Measurements from ENCODE around the gene GRIN3B.

GRIN3B gene

GRCh38 chr19:1014161-1015060 lies 14.2 kb downstream of the GRIN3B start:
- H3K27ac ChIP-seq (ENCODE audit: extremely low read depth, low read depth, low read length) = no peak overlapping the region
- CTCF ChIA-PET = interaction anchor here (0.7 to 1.5 kb wide), 5 partner anchors 14 to 230 kb away, joined by 3 to 8 read pairs (median 3); partner anchors contain the start of gene GRIN3B
- H3K4me3 ChIP-seq (ENCODE audit: low read depth, low read length) = no peak overlapping the region
- H3K36me3 ChIP-seq (ENCODE audit: control insufficient read depth in 2 of 2, insufficient read depth in 1 of 2, low read length in 2 of 2) = peaks cover 0 to 78% of the 10 kb centered on the region in 2 experiments; a peak in 1 of 3 replicates
- TF ChIP-seq ZNF785 (tag by site-specific recombination; IDR thresholded peaks at IDR 0.05) = no peak
- 0 out of 2 replicates have a peak, but pooled peaks have one; percentile 5 for TF ChIP-seq SP2 (tag by site-specific recombination; IDR thresholded peaks at IDR 0.05)
- POLR2A ChIA-PET = interaction anchor here (1.1 to 1.3 kb wide), 2 partner anchors 10 to 14 kb away, joined by 3 to 4 read pairs; no protein-coding TSS in a partner anchor
- peaks cover 7% of the 10 kb centered on the region for H3K4me1 ChIP-seq (ENCODE audit: control insufficient read depth, insufficient read depth, low read length)
- H3K9me3 ChIP-seq (ENCODE audit: control insufficient read depth, insufficient read depth, low read depth, low read length) = no peaks in the 10 kb centered on the region

- H3K4me3 ChIP-seq (ENCODE audit: low read depth, low read length) = no peak overlapping the region
- CTCF ChIA-PET = interaction anchor here (1.5 kb wide), 1 partner anchor 15 kb away, joined by 3 read pairs; the partner anchor contains the start of gene GRIN3B
Observed at GRCh38 chr19:1015061-1015781, 15.0 kb downstream of the GRIN3B start.

DNA sequence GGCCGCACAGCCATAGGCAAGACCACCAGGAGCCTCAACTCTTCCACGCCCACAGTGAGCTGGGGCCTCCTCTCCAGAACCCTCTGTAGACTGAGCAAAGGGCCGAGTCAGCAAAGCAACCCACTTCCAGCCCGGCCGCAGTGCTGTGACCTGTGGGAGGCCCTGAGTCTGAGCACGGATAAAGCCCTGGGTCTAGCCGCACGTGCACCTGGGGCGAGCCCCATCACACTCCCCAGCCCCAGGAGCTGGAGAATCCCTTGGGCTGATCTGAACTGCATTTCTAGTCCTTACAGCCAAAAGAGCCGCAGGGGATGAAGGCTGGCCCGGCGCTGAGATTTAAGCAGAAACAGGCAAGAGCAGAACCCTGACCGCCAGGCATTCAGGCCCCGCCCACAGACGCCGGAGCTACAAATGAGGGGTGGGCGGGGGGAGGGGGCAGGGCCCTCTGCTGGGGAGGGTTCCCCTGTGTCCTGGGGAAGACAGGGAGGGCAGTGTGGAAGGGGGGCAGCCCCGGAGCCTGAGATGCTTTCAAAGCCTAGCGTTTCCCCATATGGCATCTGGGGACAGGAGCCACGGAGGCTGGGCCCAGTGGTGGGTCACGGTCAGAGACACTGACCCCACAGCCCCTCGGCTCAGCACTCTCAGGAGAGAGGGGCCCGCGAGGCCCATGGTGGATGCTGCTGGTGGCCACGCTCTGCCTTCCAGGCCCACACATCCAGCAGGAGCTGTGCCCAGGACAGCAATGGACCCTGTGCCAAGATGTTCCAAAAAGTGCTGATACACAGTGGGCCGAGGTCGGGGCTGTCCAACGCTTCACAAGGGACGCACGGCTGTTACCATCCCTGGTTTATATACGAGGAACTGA lies 15.8 kb downstream of the GRIN3B start:
- 0 out of 2 replicates have a peak, but pooled peaks have one; percentile 29 for TF ChIP-seq BCL11B (tag by site-specific recombination; IDR thresholded peaks at IDR 0.05; ENCODE audit: low read depth)
- no peak for TF ChIP-seq ZNF670 (tag by site-specific recombination; IDR thresholded peaks at IDR 0.05; ENCODE audit: low read depth)
- TF ChIP-seq ZFHX2 (tag by site-specific recombination; conservative IDR thresholded peaks at IDR 0.05) = peak; percentile 29
- TF ChIP-seq EGR2 (tag by site-specific recombination; IDR thresholded peaks at IDR 0.05; ENCODE audit: low read depth) = peak; percentile 53
- TF ChIP-seq AEBP2 (tag by site-specific recombination; IDR thresholded peaks at IDR 0.05; ENCODE audit: borderline replicate concordance) = no peak
- H3K4me1 ChIP-seq (ENCODE audit: control insufficient read depth, insufficient read depth, low read length) = peaks cover 7% of the 10 kb centered on the region
- ChIA-PET POLR2A (interaction anchor here (0.6 to 1.2 kb wide), 3 partner anchors 9 to 240 kb away, joined by 3 to 4 read pairs (median 3); no protein-coding TSS in a partner anchor), CTCF (no interaction called here)
- peaks cover 0 to 63% of the 10 kb centered on the region in 2 experiments; a peak in 1 of 3 replicates for H3K36me3 ChIP-seq (ENCODE audit: control insufficient read depth in 2 of 2, insufficient read depth in 1 of 2, low read length in 2 of 2)
- H3K27ac ChIP-seq (ENCODE audit: extremely low read depth, low read depth, low read length) = 0 out of 2 replicates have a peak overlapping the region, but pooled peaks have one; percentile 54
- no peak overlapping the region for H3K4me3 ChIP-seq (ENCODE audit: low read depth, low read length)
- H3K9me3 ChIP-seq (ENCODE audit: control insufficient read depth, insufficient read depth, low read depth, low read length) = no peaks in the 10 kb centered on the region

More at GRCh38 chr19:1015061-1015781, 15.0 kb downstream of the GRIN3B start:
- POLR2A ChIA-PET = interaction anchor here (0.6 to 1.2 kb wide), 2 partner anchors 8 to 241 kb away, joined by 3 to 4 read pairs; no protein-coding TSS in a partner anchor
- Histone ChIP-seq H3K9me3 (ENCODE audit: control insufficient read depth, insufficient read depth, low read depth, low read length) (no peaks in the 10 kb centered on the region), H3K36me3 (ENCODE audit: control insufficient read depth in 2 of 2, insufficient read depth in 1 of 2, low read length in 2 of 2) (peaks cover 0 to 71% of the 10 kb centered on the region in 2 experiments; a peak in 1 of 3 replicates), H3K27ac (ENCODE audit: extremely low read depth, low read depth, low read length) (no peak overlapping the region), H3K4me1 (ENCODE audit: control insufficient read depth, insufficient read depth, low read length) (peaks cover 7% of the 10 kb centered on the region)
- TF ChIP-seq OSR2 (tag by site-specific recombination; IDR thresholded peaks at IDR 0.05) (no peak), SCRT2 (tag by site-specific recombination; IDR thresholded peaks at IDR 0.05) (peak; percentile 34; the same call in 1 of the 2 replicates)

- Histone ChIP-seq H3K36me3 (ENCODE audit: control insufficient read depth in 2 of 2, insufficient read depth in 1 of 2, low read length in 2 of 2) (peaks cover 0 to 60% of the 10 kb centered on the region in 2 experiments; a peak in 1 of 3 replicates), H3K9me3 (ENCODE audit: control insufficient read depth, insufficient read depth, low read depth, low read length) (no peaks in the 10 kb centered on the region), H3K4me1 (ENCODE audit: control insufficient read depth, insufficient read depth, low read length) (peaks cover 7% of the 10 kb centered on the region), H3K4me3 (ENCODE audit: low read depth, low read length) (no peak overlapping the region), H3K27ac (ENCODE audit: extremely low read depth, low read depth, low read length) (peak overlapping the region; percentile 54; the same call in 1 of the 2 replicates)
- CTCF ChIA-PET = no interaction called here
- POLR2A ChIA-PET = interaction anchor here (0.8 kb wide), 1 partner anchor 10 kb away, joined by 3 read pairs; no protein-coding TSS in a partner anchor
- TF ChIP-seq ZNF600 (tag by site-specific recombination; IDR thresholded peaks at IDR 0.05) = peak; percentile 81
- peak; percentile 15; the same call in 1 of the 2 replicates for TF ChIP-seq BCL11A (tag by site-specific recombination; IDR thresholded peaks at IDR 0.05; ENCODE audit: low read depth)
- TF ChIP-seq, protein P1, sequence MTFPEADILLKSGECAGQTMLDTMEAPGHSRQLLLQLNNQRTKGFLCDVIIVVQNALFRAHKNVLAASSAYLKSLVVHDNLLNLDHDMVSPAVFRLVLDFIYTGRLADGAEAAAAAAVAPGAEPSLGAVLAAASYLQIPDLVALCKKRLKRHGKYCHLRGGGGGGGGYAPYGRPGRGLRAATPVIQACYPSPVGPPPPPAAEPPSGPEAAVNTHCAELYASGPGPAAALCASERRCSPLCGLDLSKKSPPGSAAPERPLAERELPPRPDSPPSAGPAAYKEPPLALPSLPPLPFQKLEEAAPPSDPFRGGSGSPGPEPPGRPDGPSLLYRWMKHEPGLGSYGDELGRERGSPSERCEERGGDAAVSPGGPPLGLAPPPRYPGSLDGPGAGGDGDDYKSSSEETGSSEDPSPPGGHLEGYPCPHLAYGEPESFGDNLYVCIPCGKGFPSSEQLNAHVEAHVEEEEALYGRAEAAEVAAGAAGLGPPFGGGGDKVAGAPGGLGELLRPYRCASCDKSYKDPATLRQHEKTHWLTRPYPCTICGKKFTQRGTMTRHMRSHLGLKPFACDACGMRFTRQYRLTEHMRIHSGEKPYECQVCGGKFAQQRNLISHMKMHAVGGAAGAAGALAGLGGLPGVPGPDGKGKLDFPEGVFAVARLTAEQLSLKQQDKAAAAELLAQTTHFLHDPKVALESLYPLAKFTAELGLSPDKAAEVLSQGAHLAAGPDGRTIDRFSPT (tag by site-specific recombination; IDR thresholded peaks at IDR 0.05) = peak; percentile 79
- TF ChIP-seq ZNF354C (tag by site-specific recombination; IDR thresholded peaks at IDR 0.05; ENCODE audit: borderline replicate concordance, low read depth) = no peak
- TF ChIP-seq ZNF629 (tag by site-specific recombination; IDR thresholded peaks at IDR 0.05) = peak; percentile 66; the same call in 1 of the 2 replicates
- TF ChIP-seq ZNF2 (tag by site-specific recombination; IDR thresholded peaks at IDR 0.05) = 0 out of 2 replicates have a peak, but pooled peaks have one; percentile 16
- TF ChIP-seq SETDB1 (IDR thresholded peaks at IDR 0.05; ENCODE audit: insufficient read length, low read length) = no peak
- TF ChIP-seq ZNF394 (tag by site-specific recombination; IDR thresholded peaks at IDR 0.05; ENCODE audit: borderline replicate concordance) = peak; percentile 86
- no peak for TF ChIP-seq HOXC10 (CRISPR knock-in tag; IDR thresholded peaks at IDR 0.05)
- no peak for TF ChIP-seq ZNF350 (tag by site-specific recombination; IDR thresholded peaks at IDR 0.05)
Observed at GRCh38 chr19:1016647-1017114, 16.5 kb downstream of the GRIN3B start.
